Breast epithelium (tissue), 3 donors: ENCODE measurements around the gene CKB.
A peak's percentile ranks its signal among the peaks of the same experiment; 100 is the strongest.

Experiments
- CTCF ChIP-seq, 3 donors: fragments of 450-650 bp; IDR thresholded peaks; one replicate each; pipeline ENCODE4 v1.5.1; 2016 to 2017; ENCODE audit warnings: antibody characterized with exemption in 3 of 3, mild to moderate bottlenecking in 3 of 3, moderate library complexity in 3 of 3
- POLR2A ChIP-seq: fragments of 450-650 bp; IDR thresholded peaks from one replicate; pipeline ENCODE4 v1.6.1; 2016; ENCODE audit warnings: antibody characterized with exemption, mild to moderate bottlenecking, moderate library complexity
- POLR2AphosphoS5 ChIP-seq, 3 donors: sonication (generic); formaldehyde crosslinking; IDR thresholded peaks; one replicate each; pipeline ENCODE4 v1.6.1; 2017; ENCODE audit warnings: antibody characterized with exemption in 3 of 3

GRCh38 chr14:103549361-103550311, 27.0 kb upstream of the CKB start:
- TF ChIP-seq CTCF (IDR thresholded peaks at IDR 0.05) (peak in 1 of 3 donors; percentile 26), POLR2A (no peak), POLR2AphosphoS5 (IDR thresholded peaks at IDR 0.05) (no peak)
